Colonic mucosa (tissue), 4 donors: ENCODE results near the gene SYN1. TPM values are rescaled to one million over a fixed set of nuclear protein-coding genes. Genes with fewer than 3 reads are reported as not detected.

Experiments used
- DNase-seq: peaks from one replicate; pipeline ENCODE4 v3.0.0-alpha.2; 2020
- H3K27ac ChIP-seq: fragments of 200-600 bp; one replicate; pipeline ENCODE4 v1.8.0; 2021
- H3K27me3 ChIP-seq: fragments of 200-600 bp; one replicate; pipeline ENCODE4 v1.8.0; 2021
- H3K36me3 ChIP-seq: fragments of 200-600 bp; one replicate; pipeline ENCODE4 v1.8.0; 2021
- H3K4me1 ChIP-seq: fragments of 200-600 bp; one replicate; pipeline ENCODE4 v1.8.0; 2021; ENCODE audit warnings: mild to moderate bottlenecking
- H3K4me3 ChIP-seq: fragments of 200-600 bp; one replicate; pipeline ENCODE4 v1.8.0; 2021
- H3K9ac ChIP-seq, 2 donors: one replicate each; pipeline ENCODE4 v1.7.0; 2013; ENCODE audit warnings: control low read depth in 2 of 2, low read depth in 2 of 2, low read length in 2 of 2
- H3K9me3 ChIP-seq: fragments of 200-600 bp; one replicate; pipeline ENCODE4 v1.8.0; 2021
- CTCF ChIP-seq: fragments of 200-600 bp; IDR thresholded peaks from one replicate; pipeline ENCODE4 v1.8.0; 2022; ENCODE audit warnings: antibody characterized with exemption, mild to moderate bottlenecking
- intact Hi-C: fragments of 100-400 bp; cut with DNase I; formaldehyde crosslinking; loops from one replicate; pipeline ENCODE4 v1.14.1; 2022
- total RNA-seq, 2 donors: library from RNA; stranded (reverse); fragmentation: NEBNext Ultra II Directional in 1 of 2; extraction: Animal tissue kit (Norgen Biotek cat#: 25700) in 1 of 2; gene quantifications; one replicate each; pipeline ENCODE4 v1.2.1, GENCODE V29; 2021
- donor health status: healthy.
- donor health status: DM: no; HTN: no; CAD: no.
- donor health status: DM: no; HTN: no; CAD: no.

The SYN1 gene
- total RNA-seq, 2 donors from 2014 or later: 0.96 to 1.5 TPM

- TF ChIP-seq CTCF: peak; percentile 13
- Histone ChIP-seq H3K4me3 (no peak overlapping the region), H3K27me3 (no peaks in the 10 kb centered on the region), H3K4me1 (no peaks in the 10 kb centered on the region), H3K36me3 (no peaks in the 10 kb centered on the region), H3K9ac (no peak overlapping the region), H3K9me3 (no peaks in the 10 kb centered on the region), H3K27ac (no peak overlapping the region)
- no peak for DNase-seq
- intact Hi-C loops: loop anchor here (5.0 kb wide), 1 partner anchor 102 kb away; no protein-coding TSS in a partner anchor
Measured at GRCh38 chrX:47643926-47644325, 24.3 kb upstream of the SYN1 start.

GRCh38 chrX:47638816-47639215 lies 19.2 kb upstream of the SYN1 start:
- Histone ChIP-seq H3K36me3 (no peaks in the 10 kb centered on the region), H3K4me1 (no peaks in the 10 kb centered on the region), H3K9me3 (no peaks in the 10 kb centered on the region), H3K4me3 (no peak overlapping the region), H3K27ac (no peak overlapping the region), H3K9ac (no peak overlapping the region), H3K27me3 (no peaks in the 10 kb centered on the region)
- no peak for DNase-seq
- intact Hi-C loops: no loop called here
- TF ChIP-seq CTCF: no peak

GRCh38 chrX:47637546-47638195 lies 18.0 kb upstream of the SYN1 start:
- peak; percentile 53 for DNase-seq
- no peak for TF ChIP-seq CTCF
- no peak overlapping the region for H3K4me3 ChIP-seq

GRCh38 chrX:47634871-47635575 lies 15.4 kb upstream of the SYN1 start:
- H3K9me3 ChIP-seq: no peaks in the 10 kb centered on the region
- no peak overlapping the region for H3K9ac ChIP-seq
- no peak for DNase-seq
- no peaks in the 10 kb centered on the region for H3K4me1 ChIP-seq
- H3K4me3 ChIP-seq: no peak overlapping the region
- TF ChIP-seq CTCF: no peak
- no peak overlapping the region for H3K27ac ChIP-seq
- no peaks in the 10 kb centered on the region for H3K36me3 ChIP-seq
- intact Hi-C loops: no loop called here
- no peaks in the 10 kb centered on the region for H3K27me3 ChIP-seq

More at GRCh38 chrX:47637546-47638195, 18.0 kb upstream of the SYN1 start:
- intact Hi-C loops: no loop called here
- Histone ChIP-seq H3K36me3 (no peaks in the 10 kb centered on the region), H3K27me3 (no peaks in the 10 kb centered on the region), H3K4me1 (no peaks in the 10 kb centered on the region), H3K9ac (no peak overlapping the region), H3K9me3 (no peaks in the 10 kb centered on the region), H3K27ac (no peak overlapping the region)

- Histone ChIP-seq H3K4me3 (no peak overlapping the region), H3K4me1 (no peaks in the 10 kb centered on the region), H3K9me3 (no peaks in the 10 kb centered on the region), H3K27ac (no peak overlapping the region), H3K27me3 (no peaks in the 10 kb centered on the region), H3K36me3 (no peaks in the 10 kb centered on the region), H3K9ac (no peak overlapping the region)
- no peak for DNase-seq
- TF ChIP-seq CTCF: no peak
- intact Hi-C loops: no loop called here
Measured at GRCh38 chrX:47633689-47634590, 14.3 kb upstream of the SYN1 start.
